Ureter (tissue), 1 donor: ENCODE results near the gene PHF20. TPM values are rescaled to one million over a fixed set of nuclear protein-coding genes. Genes with fewer than 3 reads are reported as not detected.
"Not testable (repeated sequence)": the region's sequence is repeated elsewhere in the genome, so short reads cannot be mapped to it uniquely, and the experiment has no call there.

ENCODE experiments used
- DNase-seq: peaks from one replicate; pipeline ENCODE4 v3.0.0-alpha.2; 2020; ENCODE audit warnings: low spot score
- total RNA-seq: library from RNA; stranded (reverse); gene quantifications from one replicate; pipeline ENCODE4 v1.2.4, GENCODE V29; 2023
- donor health status: DM: yes; HTN: yes; CAD: no.

PHF20 gene
- total RNA-seq, 1 donor from 2014 or later, result 61.6 TPM

DNA sequence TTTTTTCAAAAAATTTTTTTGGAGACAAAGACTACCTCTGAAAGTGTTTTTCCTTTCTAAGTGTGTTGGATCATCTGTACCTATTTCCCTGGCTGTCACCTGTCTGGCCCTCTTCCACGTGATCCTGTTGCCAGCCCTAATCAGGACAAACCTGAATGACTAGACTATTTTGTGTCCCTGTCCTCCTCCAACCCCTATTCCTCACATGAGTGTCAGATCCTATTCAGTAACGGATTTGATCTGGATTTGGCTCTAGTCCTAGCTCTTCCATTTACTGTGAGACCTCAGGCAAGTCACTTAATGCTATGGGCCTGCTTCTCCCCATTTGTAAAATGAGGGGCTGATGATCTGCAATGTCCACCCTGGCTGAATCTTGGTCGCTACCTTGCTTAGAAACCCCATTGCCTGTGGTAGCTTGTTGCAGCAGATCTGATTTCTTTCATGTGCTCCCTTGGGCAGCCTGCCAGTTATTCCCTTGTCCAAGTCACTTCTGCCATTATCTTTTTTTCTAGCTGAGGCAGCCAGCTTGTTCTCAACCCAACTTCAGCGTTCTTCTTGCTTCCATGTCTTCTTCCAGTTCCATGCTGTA, 4.8 kb downstream of the PHF20 start:
- peak; percentile 57 for DNase-seq

- not testable (repeated sequence) for DNase-seq
These were observed 12.0 kb downstream of the PHF20 start for GRCh38 chr20:35783811-35784210.

DNA sequence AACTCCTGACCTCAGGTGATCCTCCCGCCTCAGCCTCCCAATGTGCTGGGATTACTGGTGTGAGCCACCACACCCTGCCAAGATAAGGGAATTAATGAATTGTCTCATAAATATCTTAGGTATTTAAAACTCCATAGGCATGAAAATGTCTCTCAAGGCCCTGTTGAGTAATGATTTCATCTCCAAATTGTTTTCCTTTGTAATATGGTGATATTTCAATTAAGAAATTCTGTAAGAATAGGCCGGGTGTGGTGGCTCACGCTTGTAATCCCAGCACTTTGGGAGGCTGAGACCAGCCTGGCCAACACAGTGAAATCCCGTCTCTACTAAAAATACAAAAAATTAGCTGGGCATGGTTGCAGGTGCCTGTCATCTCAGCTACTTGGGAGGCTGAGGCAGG, 13.7 kb downstream of the PHF20 start:
- DNase-seq, result not testable (repeated sequence)

DNA sequence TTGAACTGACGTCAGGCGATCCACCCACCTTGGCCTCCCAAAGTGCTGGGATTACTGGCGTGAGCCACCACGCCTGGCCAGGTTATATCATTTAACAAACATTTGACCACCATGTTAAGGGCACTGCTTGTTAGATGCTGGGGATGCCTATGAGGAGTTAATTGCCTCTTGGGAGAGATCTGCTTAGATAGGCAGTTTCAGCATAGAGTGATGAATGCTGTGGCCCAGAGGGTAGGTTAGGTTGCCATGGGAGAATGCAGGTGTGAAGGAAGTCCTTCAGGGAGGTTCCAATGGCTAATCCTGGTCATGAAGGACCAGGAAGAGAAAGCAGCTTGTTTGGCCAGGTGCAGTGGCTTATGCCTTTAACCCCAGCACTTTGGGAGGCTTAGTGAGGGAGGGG, 17.0 kb downstream of the PHF20 start:
- DNase-seq, result no peak

DNA sequence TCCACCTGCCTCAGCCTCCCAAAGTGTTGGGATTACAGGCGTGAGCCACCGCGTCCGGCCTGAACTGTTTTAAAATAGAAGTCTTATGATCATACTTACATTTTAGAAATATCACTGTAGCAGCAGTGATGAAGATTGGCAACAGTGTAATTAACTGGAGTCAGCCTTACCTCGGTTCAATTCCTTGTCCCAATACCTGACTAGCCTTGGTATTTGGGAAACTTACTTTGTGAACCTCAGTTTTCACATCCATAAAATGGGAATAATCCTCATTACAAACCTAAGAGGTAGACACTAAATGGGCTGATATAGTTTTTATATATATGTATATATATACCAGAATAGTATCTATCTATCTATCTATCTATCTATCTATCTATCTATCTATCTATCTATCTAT, 19.3 kb downstream of the PHF20 start:
- DNase-seq, result no peak

- DNase-seq, result no peak
These were observed 20.0 kb downstream of the PHF20 start for GRCh38 chr20:35791821-35792220.

- DNase-seq, result no peak
These were observed 20.9 kb downstream of the PHF20 start for GRCh38 chr20:35792740-35793139.

- DNase-seq, result no peak
These were observed 24.8 kb downstream of the PHF20 start for GRCh38 chr20:35796571-35796970.

- no peak for DNase-seq
These were observed 30.1 kb downstream of the PHF20 start for GRCh38 chr20:35801865-35802264.

- no peak for DNase-seq
These were observed 34.3 kb downstream of the PHF20 start for GRCh38 chr20:35806075-35806474.

DNA sequence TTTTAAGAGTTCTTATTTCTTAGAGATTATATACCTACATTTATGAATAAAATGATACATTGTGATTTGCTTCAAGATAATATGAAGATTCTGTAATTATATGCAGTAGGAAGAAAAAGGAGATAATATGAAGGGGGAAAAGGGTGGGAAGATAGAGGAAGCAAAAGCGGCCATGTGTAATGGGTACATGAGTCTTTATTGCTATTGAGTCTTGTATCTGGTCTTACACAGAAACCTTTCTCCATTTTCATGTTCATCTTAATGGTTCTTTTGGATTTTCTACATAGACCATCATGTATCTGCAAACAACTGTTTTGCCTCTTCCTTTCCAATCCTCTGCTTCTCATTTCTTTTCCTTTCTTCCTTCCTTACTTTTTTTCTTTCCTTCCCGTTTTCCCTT, 36.1 kb downstream of the PHF20 start:
- no peak for DNase-seq

DNA sequence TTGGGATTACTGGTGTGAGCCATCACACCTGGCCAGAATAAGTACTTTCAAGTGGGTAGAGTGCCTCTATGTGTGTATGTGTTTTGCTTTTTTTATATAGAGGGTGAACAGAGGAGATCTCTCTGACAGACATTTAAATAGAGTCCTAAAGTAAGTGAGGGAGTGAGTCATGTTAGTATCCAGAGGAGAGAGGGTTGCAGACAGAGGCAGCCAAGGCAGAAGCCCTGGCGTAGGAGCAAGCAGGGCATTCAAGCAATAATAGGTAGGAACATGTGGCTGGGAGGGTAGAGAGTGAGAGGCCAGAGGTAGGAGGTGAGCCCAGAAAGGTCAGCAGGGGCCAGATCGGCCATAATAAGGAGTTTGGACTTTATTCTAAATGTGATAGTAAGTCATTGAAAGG, 48.9 kb downstream of the PHF20 start:
- no peak for DNase-seq

GRCh38 chr20:35821807-35822242, 50.0 kb downstream of the PHF20 start:
- DNase-seq, result no peak

- DNase-seq, result no peak
These were observed 51.3 kb downstream of the PHF20 start for GRCh38 chr20:35823147-35823546.

- DNase-seq, result no peak
These were observed 52.1 kb downstream of the PHF20 start for GRCh38 chr20:35823937-35824336.

DNA sequence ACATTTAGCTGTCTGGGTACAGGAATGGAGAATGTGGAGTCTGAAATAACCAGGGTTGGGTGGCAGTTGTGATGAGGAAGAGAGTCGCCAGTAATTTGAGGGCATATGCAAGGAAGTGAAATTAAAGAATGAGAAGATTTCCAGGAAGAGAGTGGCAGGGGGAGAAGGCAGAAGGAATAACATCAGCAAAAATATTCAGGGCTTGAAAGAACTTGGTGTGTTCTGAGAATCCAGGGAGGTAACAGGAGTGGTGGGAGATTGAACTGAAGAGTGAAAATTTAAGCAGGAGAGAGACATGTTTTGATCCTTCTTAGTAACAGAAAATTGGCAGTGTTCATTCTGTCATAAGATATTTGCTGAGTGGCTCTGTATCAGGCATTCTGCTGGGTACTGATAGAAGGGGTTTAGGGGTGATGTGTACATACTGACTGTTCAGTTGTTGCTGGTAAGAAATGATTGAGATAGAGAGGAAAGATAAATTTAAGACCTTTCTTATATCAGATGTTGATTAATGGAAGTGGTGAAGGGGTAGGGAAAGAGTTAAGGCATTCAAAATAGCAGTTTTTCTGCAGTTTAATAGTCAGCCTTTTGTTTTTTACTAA, 54.7 kb downstream of the PHF20 start:
- DNase-seq, result no peak

DNA sequence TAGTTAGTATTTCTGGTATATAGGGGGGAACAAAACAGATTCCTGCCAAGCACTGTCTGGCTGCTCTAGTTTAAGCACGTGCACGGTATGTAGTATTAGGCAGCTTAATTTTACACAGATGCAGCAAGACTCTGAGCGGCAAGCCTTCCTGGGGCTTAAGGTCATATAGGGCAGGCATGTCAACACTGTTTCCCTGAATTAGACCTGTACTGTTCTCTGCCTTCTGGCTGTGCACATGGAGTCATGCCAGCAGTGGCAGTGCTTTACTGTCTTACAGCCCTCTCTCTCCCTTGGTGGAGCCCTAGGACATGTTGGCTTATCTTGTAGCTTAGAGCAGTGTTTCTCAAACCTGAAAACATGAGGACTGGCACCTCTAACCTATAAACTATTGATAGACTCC, 56.6 kb downstream of the PHF20 start:
- DNase-seq, result no peak

DNA sequence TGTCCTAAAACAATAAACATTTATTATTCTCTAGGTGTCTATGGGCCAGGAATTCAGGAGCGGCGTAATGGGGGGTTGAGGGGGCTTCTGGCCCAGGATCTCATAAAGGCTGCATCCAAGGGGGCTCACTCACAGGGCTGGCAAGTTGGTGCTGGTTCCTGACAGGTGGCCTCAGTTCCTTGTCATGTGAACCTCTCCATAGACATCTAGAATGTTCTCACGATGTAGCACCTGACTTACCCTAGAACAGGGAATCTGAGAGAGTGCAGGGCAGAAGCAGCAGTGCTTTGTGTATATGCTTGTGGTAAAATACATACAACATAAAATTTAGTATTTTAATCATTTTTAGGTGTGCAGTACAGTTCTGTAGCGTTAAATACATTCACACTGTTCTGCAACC, 57.1 kb downstream of the PHF20 start:
- no peak for DNase-seq

DNA sequence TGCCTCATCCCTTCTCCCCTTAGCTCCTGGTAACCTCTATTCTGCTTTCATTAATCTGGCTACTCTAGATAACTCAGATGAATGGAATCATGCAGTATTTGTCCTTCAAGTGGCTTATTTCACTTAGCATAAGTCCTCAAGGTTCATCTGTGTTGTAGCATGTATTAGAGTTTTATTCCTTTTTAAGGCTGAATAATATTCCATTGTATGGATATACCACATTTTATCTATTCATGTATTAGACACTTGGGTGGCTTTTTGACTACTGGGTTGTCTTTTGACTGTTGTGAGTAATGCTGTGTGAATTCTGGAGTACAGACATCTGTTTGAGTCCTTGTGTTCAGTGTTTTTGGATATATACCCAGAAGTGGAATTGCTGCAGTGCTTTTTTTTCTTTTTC, 58.4 kb downstream of the PHF20 start:
- DNase-seq, result no peak

- DNase-seq, result no peak
These were observed 59.2 kb downstream of the PHF20 start for GRCh38 chr20:35831029-35831428.

- no peak for DNase-seq
These were observed 60.2 kb downstream of the PHF20 start for GRCh38 chr20:35831971-35832370.

DNA sequence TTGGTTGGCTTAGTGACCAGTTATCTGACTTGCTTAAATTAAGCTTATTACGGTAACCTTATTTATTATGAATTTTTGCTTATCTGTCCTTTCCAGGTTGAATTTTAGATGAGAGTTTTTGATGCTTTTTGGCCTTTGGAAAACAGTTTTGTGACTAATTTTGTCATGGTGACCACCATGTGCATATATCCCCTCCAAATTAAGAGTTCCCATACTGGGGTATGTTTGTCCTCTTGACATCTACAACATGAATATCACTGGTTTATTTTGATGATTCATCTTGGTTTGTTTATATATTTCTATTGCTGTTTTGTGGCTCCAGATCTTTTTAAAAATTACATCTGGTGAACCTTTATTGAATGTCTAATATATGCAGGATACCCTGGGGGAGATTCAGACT, 61.4 kb downstream of the PHF20 start:
- no peak for DNase-seq

GRCh38 chr20:35837577-35838195, 65.9 kb downstream of the PHF20 start:
- DNase-seq, result no peak

DNA sequence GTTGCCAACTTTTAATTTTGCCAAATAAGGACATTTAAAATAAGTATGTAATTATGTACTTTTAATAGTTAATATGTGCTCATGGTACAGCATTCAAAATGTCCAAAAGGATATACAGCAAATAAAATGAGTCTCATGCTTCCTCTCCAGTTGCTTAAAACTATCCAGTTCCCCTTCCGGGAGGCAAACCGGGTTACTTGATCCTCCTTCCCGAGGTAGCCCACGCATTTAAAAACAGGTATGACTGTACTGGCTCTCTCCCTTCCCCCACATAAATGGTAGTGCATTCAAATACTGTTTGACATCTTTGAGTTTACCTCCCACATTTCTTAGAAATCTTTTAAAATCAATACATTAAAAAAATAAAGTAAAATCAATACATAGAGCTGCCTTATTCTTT, 66.4 kb downstream of the PHF20 start:
- DNase-seq, result no peak
